K562 (cell line): ENCODE data around the gene SPACA9.

Experiments
- TAF1 ChIP-seq: IDR thresholded peaks from 2 replicates; pipeline ENCODE4 v1.6.1; 2011; ENCODE audit warnings: mild to moderate bottlenecking, low read length, moderate library complexity; ENCODE audit not compliant: insufficient read depth, control insufficient read depth, severe bottlenecking; ENCODE audit errors: extremely low read depth
- TCF3 ChIP-seq: sonication (generic); formaldehyde crosslinking; IDR thresholded peaks from 2 replicates; pipeline ENCODE4 v1.4.0; 2020; ENCODE audit warnings: mild to moderate bottlenecking, missing genetic modification reagents
- U2AF1 ChIP-seq: fragments of 200-400 bp; formaldehyde crosslinking; optimal IDR thresholded peaks from 2 replicates; pipeline ENCODE3; 2017; ENCODE audit warnings: mild to moderate bottlenecking, low read depth, low read length, moderate library complexity
- ZFP1 ChIP-seq: fragments of 450-650 bp; formaldehyde crosslinking; IDR thresholded peaks from 2 replicates; pipeline ENCODE4 v1.4.0; 2020; ENCODE audit warnings: mild to moderate bottlenecking, mixed read lengths
- TF ChIP-seq, protein P1 (sequence below), 3 experiments: IDR thresholded peaks in 2 of 3; conservative IDR thresholded peaks in 1 of 3; 2 replicates each; pipeline ENCODE4 v1.5.1; 2011 to 2012; ENCODE audit warnings: low read length in 3 of 3, mild to moderate bottlenecking in 3 of 3, control low read depth in 2 of 3, improper control_type of control experiment in 1 of 3, inconsistent platforms in 1 of 3, low read depth in 1 of 3, mixed read lengths in 1 of 3, moderate library complexity in 1 of 3; ENCODE audit not compliant: insufficient read depth in 2 of 3
- TF ChIP-seq, protein P2 (sequence below), 2 experiments: fragments of 450-650 bp; formaldehyde crosslinking in 1 of 2; IDR thresholded peaks; 2 replicates each; pipeline versions ENCODE4 v1.4.0 to v1.6.1; 2014 to 2020; ENCODE audit warnings: mild to moderate bottlenecking in 2 of 2, borderline replicate concordance in 1 of 2, low read depth in 1 of 2

DNA sequence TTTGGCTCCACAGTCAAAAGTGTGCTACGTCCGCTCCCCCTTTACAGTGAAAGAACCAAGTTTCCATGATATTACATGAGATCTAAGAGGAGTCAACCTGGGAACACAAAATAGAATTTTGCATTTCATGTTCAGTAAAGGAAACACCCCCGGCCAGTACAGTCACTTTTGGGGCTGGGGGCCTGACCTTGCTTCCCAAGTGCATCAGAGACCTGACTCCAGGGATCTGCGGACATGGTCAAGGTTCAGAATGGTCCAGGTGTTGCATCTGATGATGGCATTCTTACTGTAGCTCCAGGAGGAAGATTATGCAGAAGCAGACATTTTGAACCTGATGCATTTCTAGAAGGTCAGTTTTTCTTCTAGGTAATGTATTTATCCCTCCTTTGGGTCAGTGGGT is 40.4 kb upstream of the SPACA9 start:
- TF ChIP-seq U2AF1: no peak
- TF ChIP-seq, protein P1, sequence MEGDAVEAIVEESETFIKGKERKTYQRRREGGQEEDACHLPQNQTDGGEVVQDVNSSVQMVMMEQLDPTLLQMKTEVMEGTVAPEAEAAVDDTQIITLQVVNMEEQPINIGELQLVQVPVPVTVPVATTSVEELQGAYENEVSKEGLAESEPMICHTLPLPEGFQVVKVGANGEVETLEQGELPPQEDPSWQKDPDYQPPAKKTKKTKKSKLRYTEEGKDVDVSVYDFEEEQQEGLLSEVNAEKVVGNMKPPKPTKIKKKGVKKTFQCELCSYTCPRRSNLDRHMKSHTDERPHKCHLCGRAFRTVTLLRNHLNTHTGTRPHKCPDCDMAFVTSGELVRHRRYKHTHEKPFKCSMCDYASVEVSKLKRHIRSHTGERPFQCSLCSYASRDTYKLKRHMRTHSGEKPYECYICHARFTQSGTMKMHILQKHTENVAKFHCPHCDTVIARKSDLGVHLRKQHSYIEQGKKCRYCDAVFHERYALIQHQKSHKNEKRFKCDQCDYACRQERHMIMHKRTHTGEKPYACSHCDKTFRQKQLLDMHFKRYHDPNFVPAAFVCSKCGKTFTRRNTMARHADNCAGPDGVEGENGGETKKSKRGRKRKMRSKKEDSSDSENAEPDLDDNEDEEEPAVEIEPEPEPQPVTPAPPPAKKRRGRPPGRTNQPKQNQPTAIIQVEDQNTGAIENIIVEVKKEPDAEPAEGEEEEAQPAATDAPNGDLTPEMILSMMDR (IDR thresholded peaks at IDR 0.05 in 2 of 3, conservative IDR thresholded peaks at IDR 0.05 in 1 of 3; ENCODE audit: insufficient read depth in 2 of 3, low read depth in 1 of 3, low read length in 3 of 3): no peak
- TF ChIP-seq ZFP1: no peak
- TF ChIP-seq TAF1: no peak
- TF ChIP-seq TCF3 (CRISPR knock-in tag): no peak
- TF ChIP-seq, protein P2, sequence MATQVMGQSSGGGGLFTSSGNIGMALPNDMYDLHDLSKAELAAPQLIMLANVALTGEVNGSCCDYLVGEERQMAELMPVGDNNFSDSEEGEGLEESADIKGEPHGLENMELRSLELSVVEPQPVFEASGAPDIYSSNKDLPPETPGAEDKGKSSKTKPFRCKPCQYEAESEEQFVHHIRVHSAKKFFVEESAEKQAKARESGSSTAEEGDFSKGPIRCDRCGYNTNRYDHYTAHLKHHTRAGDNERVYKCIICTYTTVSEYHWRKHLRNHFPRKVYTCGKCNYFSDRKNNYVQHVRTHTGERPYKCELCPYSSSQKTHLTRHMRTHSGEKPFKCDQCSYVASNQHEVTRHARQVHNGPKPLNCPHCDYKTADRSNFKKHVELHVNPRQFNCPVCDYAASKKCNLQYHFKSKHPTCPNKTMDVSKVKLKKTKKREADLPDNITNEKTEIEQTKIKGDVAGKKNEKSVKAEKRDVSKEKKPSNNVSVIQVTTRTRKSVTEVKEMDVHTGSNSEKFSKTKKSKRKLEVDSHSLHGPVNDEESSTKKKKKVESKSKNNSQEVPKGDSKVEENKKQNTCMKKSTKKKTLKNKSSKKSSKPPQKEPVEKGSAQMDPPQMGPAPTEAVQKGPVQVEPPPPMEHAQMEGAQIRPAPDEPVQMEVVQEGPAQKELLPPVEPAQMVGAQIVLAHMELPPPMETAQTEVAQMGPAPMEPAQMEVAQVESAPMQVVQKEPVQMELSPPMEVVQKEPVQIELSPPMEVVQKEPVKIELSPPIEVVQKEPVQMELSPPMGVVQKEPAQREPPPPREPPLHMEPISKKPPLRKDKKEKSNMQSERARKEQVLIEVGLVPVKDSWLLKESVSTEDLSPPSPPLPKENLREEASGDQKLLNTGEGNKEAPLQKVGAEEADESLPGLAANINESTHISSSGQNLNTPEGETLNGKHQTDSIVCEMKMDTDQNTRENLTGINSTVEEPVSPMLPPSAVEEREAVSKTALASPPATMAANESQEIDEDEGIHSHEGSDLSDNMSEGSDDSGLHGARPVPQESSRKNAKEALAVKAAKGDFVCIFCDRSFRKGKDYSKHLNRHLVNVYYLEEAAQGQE (IDR thresholded peaks at IDR 0.05; ENCODE audit: borderline replicate concordance): no peak
- TF ChIP-seq, protein P2 (CRISPR knock-in tag; IDR thresholded peaks at IDR 0.05; ENCODE audit: low read depth): no peak
